SK-N-SH (cell line): ENCODE data around the gene UGT1A10. TPM values are rescaled to one million over a fixed set of nuclear protein-coding genes. Genes with fewer than 3 reads are reported as not detected.
"Not testable (repeated sequence)": the region's sequence is repeated elsewhere in the genome, so short reads cannot be mapped to it uniquely, and the experiment has no call there.

Experiments
- CTCF ChIA-PET: fragments of 300-600, 350-600 bp; formaldehyde crosslinking; extraction: SDS; loops from one replicate; lab custom pipeline; 2021; lab: Yijun Ruan, JAX
- POLR2A ChIA-PET: fragments of 350-600 bp; sonication (Branson Sonifier 250); formaldehyde crosslinking; extraction: SDS; loops from one replicate; lab custom pipeline; 2020; ENCODE audit warnings: antibody characterized with exemption, inconsistent platforms; lab: Yijun Ruan, JAX
- DNase-seq: peaks from one replicate; pipeline ENCODE4 v3.0.0; 2012
- H2AFZ ChIP-seq: fragments of 200-600 bp; sonication (generic); 2 replicates; pipeline ENCODE4 v1.8.1; 2016; ENCODE audit warnings: antibody characterized with exemption, mild to moderate bottlenecking, low read depth
- H3F3A ChIP-seq: fragments of 200-600 bp; sonication (generic); replicated peaks from 2 replicates; pipeline ENCODE3; 2016; ENCODE audit warnings: antibody characterized with exemption, mild to moderate bottlenecking; ENCODE audit not compliant: insufficient read depth
- H3K27ac ChIP-seq, 2 experiments: fragments of 200-500 bp in 1 of 2; fragments of 200-600 bp in 1 of 2; sonication (Bioruptor generic) in 1 of 2; sonication (generic), shearing (Covaris generic) in 1 of 2; 2 replicates each; pipeline versions ENCODE4 v1.5.1 to v1.6.1; 2014 to 2016; ENCODE audit warnings: low read depth in 2 of 2, inconsistent platforms in 1 of 2, low read length in 1 of 2, mild to moderate bottlenecking in 1 of 2, mixed read lengths in 1 of 2
- H3K27me3 ChIP-seq: fragments of 200-600 bp; sonication (generic), shearing (Covaris generic); 2 replicates; pipeline ENCODE4 v1.6.1; 2016; ENCODE audit warnings: mixed run types; ENCODE audit not compliant: insufficient read depth
- H3K36me3 ChIP-seq, 2 experiments: fragments of 200-500 bp in 1 of 2; fragments of 200-600 bp in 1 of 2; sonication (Bioruptor generic) in 1 of 2; sonication (generic) in 1 of 2; replicated peaks in 1 of 2; 2 replicates each; pipeline versions ENCODE3 to v1.5.1; 2014 to 2016; ENCODE audit warnings: low read length in 1 of 2, mild to moderate bottlenecking in 1 of 2; ENCODE audit not compliant: insufficient read depth in 2 of 2, control insufficient read depth in 1 of 2
- H3K4me1 ChIP-seq, 2 experiments: fragments of 200-500 bp in 1 of 2; fragments of 200-600 bp in 1 of 2; sonication (Bioruptor generic) in 1 of 2; sonication (generic), shearing (Covaris generic) in 1 of 2; 2 replicates each; pipeline versions ENCODE4 v1.5.1 to v1.6.1; 2014 to 2016; ENCODE audit warnings: low read depth in 1 of 2, low read length in 1 of 2, mixed run types in 1 of 2; ENCODE audit not compliant: insufficient read depth in 2 of 2, control insufficient read depth in 1 of 2
- H3K4me2 ChIP-seq: fragments of 200-600 bp; sonication (generic), shearing (Covaris generic); 2 replicates; pipeline ENCODE4 v1.6.1; 2017; ENCODE audit warnings: mixed run types
- H3K4me3 ChIP-seq, 2 experiments: fragments of 200-500 bp in 1 of 2; fragments of 200-600 bp in 1 of 2; sonication (Bioruptor generic) in 1 of 2; sonication (generic), shearing (Covaris generic) in 1 of 2; 2 replicates each; pipeline versions ENCODE4 v1.5.1 to v1.8.1; 2014 to 2016; ENCODE audit warnings: low read depth in 2 of 2, inconsistent platforms in 1 of 2, low read length in 1 of 2, mild to moderate bottlenecking in 1 of 2, mixed read lengths in 1 of 2, moderate library complexity in 1 of 2
- H3K79me2 ChIP-seq: fragments of 200-600 bp; sonication (generic); 2 replicates; pipeline ENCODE4 v1.8.1; 2017; ENCODE audit warnings: mild to moderate bottlenecking; ENCODE audit not compliant: insufficient read depth
- H3K9ac ChIP-seq: fragments of 200-600 bp; sonication (generic); 2 replicates; pipeline ENCODE4 v1.6.1; 2017; ENCODE audit warnings: mixed run types
- H3K9me2 ChIP-seq: fragments of 200-600 bp; sonication (generic); 2 replicates; pipeline ENCODE4 v1.6.1; 2017; ENCODE audit warnings: mixed run types
- H3K9me3 ChIP-seq: fragments of 200-600 bp; sonication (generic); 2 replicates; pipeline ENCODE4 v1.6.1; 2017; ENCODE audit warnings: mixed run types, mild to moderate bottlenecking, moderate library complexity
- H4K20me1 ChIP-seq: fragments of 200-600 bp; sonication (generic); 2 replicates; pipeline ENCODE4 v1.6.1; 2017; ENCODE audit warnings: mild to moderate bottlenecking, mixed run types; ENCODE audit not compliant: insufficient read depth
- CHD2 ChIP-seq: fragments of 150-350 bp; IDR thresholded peaks from 2 replicates; pipeline ENCODE4 v1.6.1; 2018; ENCODE audit warnings: low read length; ENCODE audit not compliant: partially characterized antibody
- CTCF ChIP-seq: fragments of 200-600 bp; sonication (generic); IDR thresholded peaks from 2 replicates; pipeline ENCODE4 v1.6.1; 2017; ENCODE audit warnings: antibody characterized with exemption, mild to moderate bottlenecking, moderate library complexity
- ELF1 ChIP-seq: IDR thresholded peaks from 2 replicates; pipeline ENCODE4 v1.4.0; 2012
- EP300 ChIP-seq, 2 experiments: IDR thresholded peaks; 2 replicates each; pipeline versions ENCODE4 v1.4.0 to v1.6.1; 2012; ENCODE audit warnings: borderline replicate concordance in 1 of 2, low read depth in 1 of 2, low read length in 1 of 2
- EZH2phosphoT487 ChIP-seq: fragments of 200-600 bp; sonication (generic); IDR thresholded peaks from 2 replicates; pipeline ENCODE4 v1.6.1; 2017; ENCODE audit warnings: low read depth, mixed run types, mild to moderate bottlenecking, antibody characterized with exemption, moderate library complexity, borderline replicate concordance
- FOXM1 ChIP-seq: IDR thresholded peaks from 2 replicates; pipeline ENCODE4 v1.4.0; 2012; ENCODE audit warnings: low read depth, mild to moderate bottlenecking
- GATA2 ChIP-seq: sonication (generic); formaldehyde crosslinking; IDR thresholded peaks from 2 replicates; pipeline ENCODE4 v1.5.0; 2020; ENCODE audit warnings: mild to moderate bottlenecking, missing genetic modification reagents
- JUND ChIP-seq: IDR thresholded peaks from 2 replicates; pipeline ENCODE4 v1.4.0; 2012
- MEF2A ChIP-seq: IDR thresholded peaks from 2 replicates; pipeline ENCODE4 v1.4.0; 2012; ENCODE audit warnings: low read depth, borderline replicate concordance
- MXI1 ChIP-seq: IDR thresholded peaks from 2 replicates; pipeline ENCODE4 v1.6.1; 2012; ENCODE audit warnings: mild to moderate bottlenecking, low read depth, low read length, improper control_type of control experiment
- NFIC ChIP-seq: IDR thresholded peaks from 2 replicates; pipeline ENCODE4 v1.4.0; 2012; ENCODE audit warnings: borderline replicate concordance
- PBX3 ChIP-seq: IDR thresholded peaks from 2 replicates; pipeline ENCODE4; 2012
- POLR2AphosphoS5 ChIP-seq: IDR thresholded peaks from 2 replicates; pipeline ENCODE4 v1.6.1; 2012; ENCODE audit warnings: low read depth, low read length
- SIN3A ChIP-seq: IDR thresholded peaks from 2 replicates; pipeline ENCODE4 v1.6.1; 2012; ENCODE audit warnings: low read depth, mild to moderate bottlenecking, low read length, moderate library complexity, borderline replicate concordance
- YY1 ChIP-seq: IDR thresholded peaks from 2 replicates; pipeline ENCODE4 v1.4.0; 2012; ENCODE audit warnings: low read depth, mild to moderate bottlenecking
- WGBS: methylation state at CpG from one replicate; pipeline ENCODE4 v1.1.6; 2017; ENCODE audit warnings: low lambda C conversion rate; 5-methylcytosine and 5-hydroxymethylcytosine counted together
- polyA plus RNA-seq, 3 experiments: library from polyadenylated mRNA; depleted of rRNA; stranded (reverse); fragments of >200 nt; gene quantifications; 2 replicates each; pipeline ENCODE4 v1.2.3, GENCODE V29; 2012
- TF ChIP-seq, protein P1 (sequence below): fragments of 150-350 bp; IDR thresholded peaks from 2 replicates; pipeline ENCODE4 v1.6.1; 2017; ENCODE audit warnings: antibody characterized with exemption, low read length, low read depth, borderline replicate concordance
- TF ChIP-seq, protein P2 (sequence below): IDR thresholded peaks from 2 replicates; pipeline ENCODE4 v1.4.0; 2012; ENCODE audit warnings: low read depth

UGT1A10 gene
- polyA plus RNA-seq, 1 of the 3 experiments (the other 2 are of a cell fraction), result not detected

- no peaks in the 10 kb centered on the region for H3K4me1 ChIP-seq
- H3K9ac ChIP-seq, result no peak overlapping the region
- H3K4me2 ChIP-seq, result no peak overlapping the region
- DNase-seq, result no peak
- ChIA-PET POLR2A (no interaction called here), CTCF (interaction anchor here (1.9 kb wide), 1 partner anchor 35 kb away, joined by 6 read pairs; no protein-coding TSS in a partner anchor)
- TF ChIP-seq YY1 (no peak), EZH2phosphoT487 (no peak), MXI1 (no peak), FOXM1 (no peak)
- H3K27me3 ChIP-seq, result no peaks in the 10 kb centered on the region; the same call in 1 of the 2 replicates
- no peaks in the 10 kb centered on the region for H4K20me1 ChIP-seq
- H3K4me3 ChIP-seq, result no peak overlapping the region
- 53% methylated on average over 10 of the region's 10 CpGs for WGBS
- no peaks in the 10 kb centered on the region for H3K36me3 ChIP-seq
- H3F3A ChIP-seq, result no peaks in the 10 kb centered on the region
- no peak overlapping the region for H2AFZ ChIP-seq
- no peak overlapping the region for H3K27ac ChIP-seq
- H3K9me2 ChIP-seq, result no peaks in the 10 kb centered on the region
- H3K9me3 ChIP-seq, result no peaks in the 10 kb centered on the region
- H3K79me2 ChIP-seq, result no peaks in the 10 kb centered on the region
Measured at GRCh38 chr2:233746475-233747282, 110.4 kb downstream of the UGT1A10 start.

GRCh38 chr2:233747283-233747544 is 111.0 kb downstream of the UGT1A10 start:
- no peak for DNase-seq
- Histone ChIP-seq H3K27me3 (no peaks in the 10 kb centered on the region; the same call in 1 of the 2 replicates), H3K4me3 (no peak overlapping the region), H3K9me2 (no peaks in the 10 kb centered on the region), H2AFZ (no peak overlapping the region), H3K27ac (no peak overlapping the region), H3K79me2 (no peaks in the 10 kb centered on the region), H3K9ac (no peak overlapping the region), H3K4me2 (no peak overlapping the region), H4K20me1 (no peaks in the 10 kb centered on the region), H3K9me3 (no peaks in the 10 kb centered on the region), H3K36me3 (no peaks in the 10 kb centered on the region), H3F3A (no peaks in the 10 kb centered on the region)
- 63% methylated on average over 2 of the region's 6 CpGs for WGBS
- ChIA-PET CTCF (interaction anchor here (1.9 kb wide), 1 partner anchor 36 kb away, joined by 6 read pairs; no protein-coding TSS in a partner anchor), POLR2A (no interaction called here)
- TF ChIP-seq ELF1 (no peak), MEF2A (no peak), EP300 (IDR thresholded peaks at IDR 0.05; ENCODE audit: borderline replicate concordance in 1 of 2, low read depth in 1 of 2, low read length in 1 of 2) (no peak), FOXM1 (no peak), POLR2AphosphoS5 (no peak), YY1 (no peak), PBX3 (no peak), JUND (no peak), MXI1 (no peak), NFIC (no peak), SIN3A (no peak), CHD2 (no peak), CTCF (no peak), GATA2 (CRISPR knock-in tag) (no peak)
- TF ChIP-seq, protein P1, sequence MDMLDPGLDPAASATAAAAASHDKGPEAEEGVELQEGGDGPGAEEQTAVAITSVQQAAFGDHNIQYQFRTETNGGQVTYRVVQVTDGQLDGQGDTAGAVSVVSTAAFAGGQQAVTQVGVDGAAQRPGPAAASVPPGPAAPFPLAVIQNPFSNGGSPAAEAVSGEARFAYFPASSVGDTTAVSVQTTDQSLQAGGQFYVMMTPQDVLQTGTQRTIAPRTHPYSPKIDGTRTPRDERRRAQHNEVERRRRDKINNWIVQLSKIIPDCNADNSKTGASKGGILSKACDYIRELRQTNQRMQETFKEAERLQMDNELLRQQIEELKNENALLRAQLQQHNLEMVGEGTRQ, result no peak
- TF ChIP-seq, protein P2, sequence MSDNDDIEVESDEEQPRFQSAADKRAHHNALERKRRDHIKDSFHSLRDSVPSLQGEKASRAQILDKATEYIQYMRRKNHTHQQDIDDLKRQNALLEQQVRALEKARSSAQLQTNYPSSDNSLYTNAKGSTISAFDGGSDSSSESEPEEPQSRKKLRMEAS, result no peak
- TF ChIP-seq, all 33 proteins: peak for 0
- H3K4me1 ChIP-seq, result no peaks in the 10 kb centered on the region

- H3K4me2 ChIP-seq, POLR2A ChIA-PET, H3K27me3 ChIP-seq, H3K27ac ChIP-seq, H2AFZ ChIP-seq, H4K20me1 ChIP-seq, DNase-seq, CTCF ChIA-PET, H3K36me3 ChIP-seq, H3K9me3 ChIP-seq, H3F3A ChIP-seq, H3K9ac ChIP-seq, H3K79me2 ChIP-seq, H3K4me3 ChIP-seq, H3K4me1 ChIP-seq, H3K9me2 ChIP-seq: not testable (repeated sequence)
- WGBS, result 0% methylated on average over 1 of the region's 2 CpGs
Measured at GRCh38 chr2:233750689-233751088, 114.4 kb downstream of the UGT1A10 start.
